ENCODE results near the gene TMEM121.

DNA sequence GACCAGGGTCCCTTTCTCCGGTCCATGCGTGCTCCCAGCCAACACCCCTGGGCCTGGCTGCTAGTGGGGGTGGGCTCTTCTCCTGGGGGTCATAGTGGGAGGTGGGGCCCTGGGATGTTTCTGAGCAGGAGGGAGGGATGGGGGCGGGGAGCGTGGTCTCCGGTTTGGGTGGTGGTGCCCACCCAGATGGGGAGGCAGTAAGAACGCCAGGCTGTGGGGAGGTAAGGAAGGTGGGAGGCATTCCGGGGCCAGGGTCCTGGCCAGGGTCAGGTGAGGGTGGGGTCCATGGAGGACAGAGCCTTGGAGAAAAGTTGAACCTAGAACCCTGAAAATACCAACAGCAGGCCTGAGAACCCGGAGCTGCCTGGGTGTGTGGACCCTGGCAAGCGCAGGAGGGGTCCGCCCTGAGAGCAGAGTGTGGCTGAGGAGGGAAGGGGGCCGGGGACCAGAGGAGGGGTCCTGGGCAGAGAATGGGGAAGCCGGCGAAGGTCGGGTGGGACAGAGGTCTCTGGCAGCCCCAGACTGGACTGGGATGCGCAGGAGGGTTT lies 46.1 kb upstream of the TMEM121 start:
- TF ChIP-seq, protein P1, sequence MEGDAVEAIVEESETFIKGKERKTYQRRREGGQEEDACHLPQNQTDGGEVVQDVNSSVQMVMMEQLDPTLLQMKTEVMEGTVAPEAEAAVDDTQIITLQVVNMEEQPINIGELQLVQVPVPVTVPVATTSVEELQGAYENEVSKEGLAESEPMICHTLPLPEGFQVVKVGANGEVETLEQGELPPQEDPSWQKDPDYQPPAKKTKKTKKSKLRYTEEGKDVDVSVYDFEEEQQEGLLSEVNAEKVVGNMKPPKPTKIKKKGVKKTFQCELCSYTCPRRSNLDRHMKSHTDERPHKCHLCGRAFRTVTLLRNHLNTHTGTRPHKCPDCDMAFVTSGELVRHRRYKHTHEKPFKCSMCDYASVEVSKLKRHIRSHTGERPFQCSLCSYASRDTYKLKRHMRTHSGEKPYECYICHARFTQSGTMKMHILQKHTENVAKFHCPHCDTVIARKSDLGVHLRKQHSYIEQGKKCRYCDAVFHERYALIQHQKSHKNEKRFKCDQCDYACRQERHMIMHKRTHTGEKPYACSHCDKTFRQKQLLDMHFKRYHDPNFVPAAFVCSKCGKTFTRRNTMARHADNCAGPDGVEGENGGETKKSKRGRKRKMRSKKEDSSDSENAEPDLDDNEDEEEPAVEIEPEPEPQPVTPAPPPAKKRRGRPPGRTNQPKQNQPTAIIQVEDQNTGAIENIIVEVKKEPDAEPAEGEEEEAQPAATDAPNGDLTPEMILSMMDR (IDR thresholded peaks at IDR 0.05), result no peak
- no peak for TF ChIP-seq POLR2AphosphoS5 (IDR thresholded peaks at IDR 0.05)

All from prostate gland (tissue), 2 donors.